SK-N-SH (cell line): Measurements from ENCODE around the gene ACOT12. TPM values are rescaled to one million over a fixed set of nuclear protein-coding genes. Genes with fewer than 3 reads are reported as not detected.

ENCODE experiments used
- CTCF ChIA-PET: fragments of 300-600, 350-600 bp; formaldehyde crosslinking; extraction: SDS; loops from one replicate; lab custom pipeline; 2021; lab: Yijun Ruan, JAX
- POLR2A ChIA-PET: fragments of 350-600 bp; sonication (Branson Sonifier 250); formaldehyde crosslinking; extraction: SDS; loops from one replicate; lab custom pipeline; 2020; ENCODE audit warnings: antibody characterized with exemption, inconsistent platforms; lab: Yijun Ruan, JAX
- DNase-seq: peaks from one replicate; pipeline ENCODE4 v3.0.0; 2012
- H2AFZ ChIP-seq: fragments of 200-600 bp; sonication (generic); 2 replicates; pipeline ENCODE4 v1.8.1; 2016; ENCODE audit warnings: antibody characterized with exemption, mild to moderate bottlenecking, low read depth
- H3F3A ChIP-seq: fragments of 200-600 bp; sonication (generic); replicated peaks from 2 replicates; pipeline ENCODE3; 2016; ENCODE audit warnings: antibody characterized with exemption, mild to moderate bottlenecking; ENCODE audit not compliant: insufficient read depth
- H3K27ac ChIP-seq, 2 experiments: fragments of 200-500 bp in 1 of 2; fragments of 200-600 bp in 1 of 2; sonication (Bioruptor generic) in 1 of 2; sonication (generic), shearing (Covaris generic) in 1 of 2; 2 replicates each; pipeline versions ENCODE4 v1.5.1 to v1.6.1; 2014 to 2016; ENCODE audit warnings: low read depth in 2 of 2, inconsistent platforms in 1 of 2, low read length in 1 of 2, mild to moderate bottlenecking in 1 of 2, mixed read lengths in 1 of 2
- H3K27me3 ChIP-seq: fragments of 200-600 bp; sonication (generic), shearing (Covaris generic); 2 replicates; pipeline ENCODE4 v1.6.1; 2016; ENCODE audit warnings: mixed run types; ENCODE audit not compliant: insufficient read depth
- H3K36me3 ChIP-seq, 2 experiments: fragments of 200-500 bp in 1 of 2; fragments of 200-600 bp in 1 of 2; sonication (Bioruptor generic) in 1 of 2; sonication (generic) in 1 of 2; replicated peaks in 1 of 2; 2 replicates each; pipeline versions ENCODE3 to v1.5.1; 2014 to 2016; ENCODE audit warnings: low read length in 1 of 2, mild to moderate bottlenecking in 1 of 2; ENCODE audit not compliant: insufficient read depth in 2 of 2, control insufficient read depth in 1 of 2
- H3K4me1 ChIP-seq, 2 experiments: fragments of 200-500 bp in 1 of 2; fragments of 200-600 bp in 1 of 2; sonication (Bioruptor generic) in 1 of 2; sonication (generic), shearing (Covaris generic) in 1 of 2; 2 replicates each; pipeline versions ENCODE4 v1.5.1 to v1.6.1; 2014 to 2016; ENCODE audit warnings: low read depth in 1 of 2, low read length in 1 of 2, mixed run types in 1 of 2; ENCODE audit not compliant: insufficient read depth in 2 of 2, control insufficient read depth in 1 of 2
- H3K4me2 ChIP-seq: fragments of 200-600 bp; sonication (generic), shearing (Covaris generic); 2 replicates; pipeline ENCODE4 v1.6.1; 2017; ENCODE audit warnings: mixed run types
- H3K4me3 ChIP-seq, 2 experiments: fragments of 200-500 bp in 1 of 2; fragments of 200-600 bp in 1 of 2; sonication (Bioruptor generic) in 1 of 2; sonication (generic), shearing (Covaris generic) in 1 of 2; 2 replicates each; pipeline versions ENCODE4 v1.5.1 to v1.8.1; 2014 to 2016; ENCODE audit warnings: low read depth in 2 of 2, inconsistent platforms in 1 of 2, low read length in 1 of 2, mild to moderate bottlenecking in 1 of 2, mixed read lengths in 1 of 2, moderate library complexity in 1 of 2
- H3K79me2 ChIP-seq: fragments of 200-600 bp; sonication (generic); 2 replicates; pipeline ENCODE4 v1.8.1; 2017; ENCODE audit warnings: mild to moderate bottlenecking; ENCODE audit not compliant: insufficient read depth
- H3K9ac ChIP-seq: fragments of 200-600 bp; sonication (generic); 2 replicates; pipeline ENCODE4 v1.6.1; 2017; ENCODE audit warnings: mixed run types
- H3K9me2 ChIP-seq: fragments of 200-600 bp; sonication (generic); 2 replicates; pipeline ENCODE4 v1.6.1; 2017; ENCODE audit warnings: mixed run types
- H3K9me3 ChIP-seq: fragments of 200-600 bp; sonication (generic); 2 replicates; pipeline ENCODE4 v1.6.1; 2017; ENCODE audit warnings: mixed run types, mild to moderate bottlenecking, moderate library complexity
- H4K20me1 ChIP-seq: fragments of 200-600 bp; sonication (generic); 2 replicates; pipeline ENCODE4 v1.6.1; 2017; ENCODE audit warnings: mild to moderate bottlenecking, mixed run types; ENCODE audit not compliant: insufficient read depth
- CHD2 ChIP-seq: fragments of 150-350 bp; IDR thresholded peaks from 2 replicates; pipeline ENCODE4 v1.6.1; 2018; ENCODE audit warnings: low read length; ENCODE audit not compliant: partially characterized antibody
- ELF1 ChIP-seq: IDR thresholded peaks from 2 replicates; pipeline ENCODE4 v1.4.0; 2012
- EZH2phosphoT487 ChIP-seq: fragments of 200-600 bp; sonication (generic); IDR thresholded peaks from 2 replicates; pipeline ENCODE4 v1.6.1; 2017; ENCODE audit warnings: low read depth, mixed run types, mild to moderate bottlenecking, antibody characterized with exemption, moderate library complexity, borderline replicate concordance
- FOSL2 ChIP-seq: IDR thresholded peaks from 2 replicates; pipeline ENCODE4 v1.4.0; 2012; ENCODE audit warnings: low read depth, mild to moderate bottlenecking, moderate library complexity, borderline replicate concordance
- FOXJ3 ChIP-seq: sonication (generic); formaldehyde crosslinking; IDR thresholded peaks from 2 replicates; pipeline ENCODE4 v1.5.1; 2020; ENCODE audit warnings: mild to moderate bottlenecking, missing genetic modification reagents
- FOXM1 ChIP-seq: IDR thresholded peaks from 2 replicates; pipeline ENCODE4 v1.4.0; 2012; ENCODE audit warnings: low read depth, mild to moderate bottlenecking
- GABPA ChIP-seq: IDR thresholded peaks from 2 replicates; pipeline ENCODE4 v1.4.0; 2012; ENCODE audit warnings: low read depth, mild to moderate bottlenecking
- GATA2 ChIP-seq: sonication (generic); formaldehyde crosslinking; IDR thresholded peaks from 2 replicates; pipeline ENCODE4 v1.5.0; 2020; ENCODE audit warnings: mild to moderate bottlenecking, missing genetic modification reagents
- JUND ChIP-seq: IDR thresholded peaks from 2 replicates; pipeline ENCODE4 v1.4.0; 2012
- MXI1 ChIP-seq: IDR thresholded peaks from 2 replicates; pipeline ENCODE4 v1.6.1; 2012; ENCODE audit warnings: mild to moderate bottlenecking, low read depth, low read length, improper control_type of control experiment
- NRF1 ChIP-seq: IDR thresholded peaks from 2 replicates; pipeline ENCODE4 v1.6.1; 2012; ENCODE audit warnings: low read depth, mild to moderate bottlenecking, low read length
- POLR2AphosphoS5 ChIP-seq: IDR thresholded peaks from 2 replicates; pipeline ENCODE4 v1.6.1; 2012; ENCODE audit warnings: low read depth, low read length
- REST ChIP-seq: IDR thresholded peaks from 2 replicates; pipeline ENCODE4 v1.6.1; 2012; ENCODE audit warnings: mild to moderate bottlenecking, low read depth, low read length, moderate library complexity
- RXRA ChIP-seq: IDR thresholded peaks from 2 replicates; pipeline ENCODE4 v1.4.0; 2012; ENCODE audit warnings: low read depth, mild to moderate bottlenecking, borderline replicate concordance
- SIN3A ChIP-seq: IDR thresholded peaks from 2 replicates; pipeline ENCODE4 v1.6.1; 2012; ENCODE audit warnings: low read depth, mild to moderate bottlenecking, low read length, moderate library complexity, borderline replicate concordance
- SMC3 ChIP-seq: IDR thresholded peaks from 2 replicates; pipeline ENCODE4 v1.6.1; 2012; ENCODE audit warnings: low read depth, low read length, improper control_type of control experiment
- TCF12 ChIP-seq: IDR thresholded peaks from 2 replicates; pipeline ENCODE4 v1.4.0; 2012
- WGBS: methylation state at CpG from one replicate; pipeline ENCODE4 v1.1.6; 2017; ENCODE audit warnings: low lambda C conversion rate; 5-methylcytosine and 5-hydroxymethylcytosine counted together
- polyA plus RNA-seq, 3 experiments: library from polyadenylated mRNA; depleted of rRNA; stranded (reverse); fragments of >200 nt; gene quantifications; 2 replicates each; pipeline ENCODE4 v1.2.3, GENCODE V29; 2012
- TF ChIP-seq, protein P1 (sequence below): IDR thresholded peaks from 2 replicates; pipeline ENCODE4; 2012
- TF ChIP-seq, protein P2 (sequence below): fragments of 150-350 bp; IDR thresholded peaks from 2 replicates; pipeline ENCODE4 v1.6.1; 2016; ENCODE audit warnings: mild to moderate bottlenecking, low read depth, low read length
- TF ChIP-seq, protein P3 (sequence below): fragments of 150-350 bp; IDR thresholded peaks from 2 replicates; pipeline ENCODE4 v1.6.1; 2017; ENCODE audit warnings: antibody characterized with exemption, low read length, low read depth, borderline replicate concordance

ACOT12 gene
- polyA plus RNA-seq, 1 of the 3 experiments (the other 2 are of a cell fraction), result 0.07 TPM

GRCh38 chr5:81308836-81309235 is 85.1 kb downstream of the ACOT12 start:
- no peak overlapping the region for H3K9ac ChIP-seq
- no peaks in the 10 kb centered on the region for H3K9me3 ChIP-seq
- WGBS, result 65% methylated on average over 2 of the region's 2 CpGs
- peaks cover 7% of the 10 kb centered on the region for H3F3A ChIP-seq
- no peak overlapping the region for H3K27ac ChIP-seq
- CTCF ChIA-PET, result interaction anchor here (1.3 kb wide), 1 partner anchor 10 kb away, joined by 9 read pairs; no protein-coding TSS in a partner anchor
- peaks cover 32% of the 10 kb centered on the region for H3K79me2 ChIP-seq
- TF ChIP-seq, protein P1, sequence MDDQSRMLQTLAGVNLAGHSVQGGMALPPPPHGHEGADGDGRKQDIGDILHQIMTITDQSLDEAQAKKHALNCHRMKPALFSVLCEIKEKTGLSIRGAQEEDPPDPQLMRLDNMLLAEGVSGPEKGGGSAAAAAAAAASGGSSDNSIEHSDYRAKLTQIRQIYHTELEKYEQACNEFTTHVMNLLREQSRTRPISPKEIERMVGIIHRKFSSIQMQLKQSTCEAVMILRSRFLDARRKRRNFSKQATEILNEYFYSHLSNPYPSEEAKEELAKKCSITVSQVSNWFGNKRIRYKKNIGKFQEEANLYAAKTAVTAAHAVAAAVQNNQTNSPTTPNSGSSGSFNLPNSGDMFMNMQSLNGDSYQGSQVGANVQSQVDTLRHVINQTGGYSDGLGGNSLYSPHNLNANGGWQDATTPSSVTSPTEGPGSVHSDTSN, result no peak
- TF ChIP-seq, protein P2, sequence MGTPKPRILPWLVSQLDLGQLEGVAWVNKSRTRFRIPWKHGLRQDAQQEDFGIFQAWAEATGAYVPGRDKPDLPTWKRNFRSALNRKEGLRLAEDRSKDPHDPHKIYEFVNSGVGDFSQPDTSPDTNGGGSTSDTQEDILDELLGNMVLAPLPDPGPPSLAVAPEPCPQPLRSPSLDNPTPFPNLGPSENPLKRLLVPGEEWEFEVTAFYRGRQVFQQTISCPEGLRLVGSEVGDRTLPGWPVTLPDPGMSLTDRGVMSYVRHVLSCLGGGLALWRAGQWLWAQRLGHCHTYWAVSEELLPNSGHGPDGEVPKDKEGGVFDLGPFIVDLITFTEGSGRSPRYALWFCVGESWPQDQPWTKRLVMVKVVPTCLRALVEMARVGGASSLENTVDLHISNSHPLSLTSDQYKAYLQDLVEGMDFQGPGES, result no peak
- TF ChIP-seq SIN3A (no peak), CHD2 (no peak), TCF12 (no peak), FOSL2 (no peak), MXI1 (no peak), REST (no peak), ELF1 (no peak)
- TF ChIP-seq, protein P3, sequence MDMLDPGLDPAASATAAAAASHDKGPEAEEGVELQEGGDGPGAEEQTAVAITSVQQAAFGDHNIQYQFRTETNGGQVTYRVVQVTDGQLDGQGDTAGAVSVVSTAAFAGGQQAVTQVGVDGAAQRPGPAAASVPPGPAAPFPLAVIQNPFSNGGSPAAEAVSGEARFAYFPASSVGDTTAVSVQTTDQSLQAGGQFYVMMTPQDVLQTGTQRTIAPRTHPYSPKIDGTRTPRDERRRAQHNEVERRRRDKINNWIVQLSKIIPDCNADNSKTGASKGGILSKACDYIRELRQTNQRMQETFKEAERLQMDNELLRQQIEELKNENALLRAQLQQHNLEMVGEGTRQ, result no peak
- H3K9me2 ChIP-seq, result no peaks in the 10 kb centered on the region
- DNase-seq, result no peak
- no peak overlapping the region for H3K4me2 ChIP-seq
- no peaks in the 10 kb centered on the region for H3K27me3 ChIP-seq
- H4K20me1 ChIP-seq, result no peaks in the 10 kb centered on the region
- H3K36me3 ChIP-seq, result peaks cover 38 to 67% of the 10 kb centered on the region in 2 experiments
- no peak overlapping the region for H2AFZ ChIP-seq
- H3K4me1 ChIP-seq, result no peaks in the 10 kb centered on the region; a peak in 1 of 4 replicates
- H3K4me3 ChIP-seq, result no peak overlapping the region
- POLR2A ChIA-PET, result no interaction called here

- H3K36me3 ChIP-seq, result peaks cover 11 to 36% of the 10 kb centered on the region in 2 experiments
- peaks cover 0 to 5% of the 10 kb centered on the region in 2 experiments; a peak in 1 of 4 replicates for H3K4me1 ChIP-seq
- peaks cover 56% of the 10 kb centered on the region for H3K79me2 ChIP-seq
- H3K9me3 ChIP-seq, result no peaks in the 10 kb centered on the region
- no peak overlapping the region for H3K4me2 ChIP-seq
- no peaks in the 10 kb centered on the region for H3K9me2 ChIP-seq
- H4K20me1 ChIP-seq, result no peaks in the 10 kb centered on the region
- H2AFZ ChIP-seq, result no peak overlapping the region
- ChIA-PET CTCF (no interaction called here), POLR2A (no interaction called here)
- H3F3A ChIP-seq, result no peaks in the 10 kb centered on the region
- no peak overlapping the region for H3K27ac ChIP-seq
- H3K27me3 ChIP-seq, result no peaks in the 10 kb centered on the region
- H3K9ac ChIP-seq, result no peak overlapping the region
- DNase-seq, result no peak
- H3K4me3 ChIP-seq, result no peak overlapping the region
- no peak for TF ChIP-seq GATA2 (CRISPR knock-in tag)
- TF ChIP-seq, protein P1, result no peak
- no peak for TF ChIP-seq FOSL2
- TF ChIP-seq ELF1, result no peak
- TF ChIP-seq EZH2phosphoT487, result no peak
- TF ChIP-seq, protein P2, result no peak
- no peak for TF ChIP-seq FOXJ3 (CRISPR knock-in tag)
- no peak for TF ChIP-seq NRF1
- no peak for TF ChIP-seq GABPA
- no peak for TF ChIP-seq POLR2AphosphoS5
- no peak for TF ChIP-seq SMC3
- TF ChIP-seq JUND, result no peak
- TF ChIP-seq FOXM1, result no peak
- no peak for TF ChIP-seq RXRA
Measured at GRCh38 chr5:81305785-81306184, 88.1 kb downstream of the ACOT12 start.
